K562 (cell line): ENCODE results near the gene ATP6V1G1. TPM values are rescaled to one million over a fixed set of nuclear protein-coding genes. Genes with fewer than 3 reads are reported as not detected.

Experiments
- ATAC-seq: fragments of 200-7000 bp; cut with Tn5 transposase; 3 replicates; pipeline ENCODE4 v1.9.1; 2020; ENCODE audit warnings: moderate library complexity
- BruUV-seq: library from RNA; stranded (reverse); fragments of 400-500 nt; replicated peaks from 2 replicates; lab custom pipeline; 2021; lab: Mats Ljungman, UMichigan
- CTCF ChIA-PET: fragments of 300-600 bp; formaldehyde crosslinking; extraction: SDS; loops from one replicate; lab custom pipeline; 2021; ENCODE audit warnings: low intra/inter-chr PET ratio; lab: Yijun Ruan, JAX
- POLR2A ChIA-PET: fragments of 300-600, 350-650 bp; sonication (Branson Sonifier 250); formaldehyde crosslinking; extraction: SDS; loops from one replicate; lab custom pipeline; 2021; ENCODE audit warnings: antibody characterized with exemption, inconsistent platforms; lab: Yijun Ruan, JAX
- DNase-seq, 4 experiments: peaks; one replicate each; pipeline versions ENCODE4 v3.0.0 to v3.0.0-alpha.2; 2011 to 2018; ENCODE audit warnings: low spot score in 3 of 4, mixed read lengths in 3 of 4; ENCODE audit errors: extremely low read depth in 1 of 4
- FAIRE-seq: peaks from 2 replicates; lab custom pipeline; 2011; peaks lifted over from hg19 to GRCh38; lab: Jason Lieb, UNC
- H2AFZ ChIP-seq: 2 replicates; pipeline ENCODE4 v1.6.0; 2011; ENCODE audit warnings: low read depth, low read length, control low read depth, inconsistent platforms
- H3K27ac ChIP-seq: fragments of 200-600 bp; 3 replicates; pipeline ENCODE4 v1.8.0; 2011; ENCODE audit warnings: low read depth, mild to moderate bottlenecking, control low read depth, inconsistent platforms, low read length, moderate library complexity, mixed read lengths; ENCODE audit errors: extremely low read depth
- H3K27me3 ChIP-seq, 2 experiments: fragments of 300-600 bp in 1 of 2; 2 replicates in 1 of 2; 3 replicates in 1 of 2; pipeline versions ENCODE4 v1.6.0 to v1.8.0; 2011; ENCODE audit warnings: inconsistent platforms in 2 of 2, low read length in 2 of 2, mild to moderate bottlenecking in 1 of 2, mixed read lengths in 1 of 2, moderate library complexity in 1 of 2; ENCODE audit not compliant: control insufficient read depth in 2 of 2, insufficient read depth in 2 of 2
- H3K36me3 ChIP-seq: fragments of 300-600 bp; 3 replicates; pipeline ENCODE4 v1.8.0; 2011; ENCODE audit warnings: mild to moderate bottlenecking, low read length, inconsistent platforms; ENCODE audit not compliant: control insufficient read depth, insufficient read depth
- H3K4me1 ChIP-seq, 2 experiments: fragments of 200-600 bp in 1 of 2; replicated peaks in 1 of 2; 2 replicates in 1 of 2; 3 replicates in 1 of 2; pipeline versions ENCODE4 v1.5.1 to v1.8.0; 2011; ENCODE audit warnings: inconsistent platforms in 2 of 2, low read length in 2 of 2, mild to moderate bottlenecking in 1 of 2, mixed read lengths in 1 of 2, moderate library complexity in 1 of 2; ENCODE audit not compliant: control insufficient read depth in 2 of 2, insufficient read depth in 2 of 2
- H3K4me2 ChIP-seq: 2 replicates; pipeline ENCODE4 v1.6.1; 2011; ENCODE audit warnings: low read length, control low read depth, inconsistent platforms, mixed read lengths; ENCODE audit not compliant: insufficient read depth
- H3K4me3 ChIP-seq: fragments of 200-600 bp; sonication (generic), shearing (Covaris generic); 2 replicates; pipeline ENCODE4 v1.5.1; 2016; ENCODE audit warnings: control low read depth, inconsistent platforms
- H3K79me2 ChIP-seq: fragments of 200-600 bp; 3 replicates; pipeline ENCODE4 v1.8.0; 2011; ENCODE audit warnings: low read length, inconsistent platforms; ENCODE audit not compliant: control insufficient read depth, insufficient read depth
- H3K9ac ChIP-seq, 2 experiments: 2 replicates each; pipeline versions ENCODE4 v1.6.0 to v1.6.1; 2011; ENCODE audit warnings: low read depth in 2 of 2, low read length in 2 of 2, control low read depth in 1 of 2, inconsistent platforms in 1 of 2, mild to moderate bottlenecking in 1 of 2, mixed read lengths in 1 of 2; ENCODE audit not compliant: insufficient read depth in 1 of 2
- H3K9me1 ChIP-seq: one replicate; pipeline ENCODE4 v1.6.0; 2011; ENCODE audit warnings: inconsistent platforms, mild to moderate bottlenecking, low read length, moderate library complexity; ENCODE audit not compliant: control insufficient read depth, insufficient read depth
- H3K9me3 ChIP-seq: replicated peaks from 2 replicates; pipeline ENCODE4 v1.5.1; 2011; ENCODE audit warnings: low read depth, low read length, inconsistent platforms; ENCODE audit not compliant: control insufficient read depth, insufficient read depth
- H4K20me1 ChIP-seq: replicated peaks from 2 replicates; pipeline ENCODE4 v1.6.1; 2011; ENCODE audit warnings: low read length, inconsistent platforms, mixed read lengths; ENCODE audit not compliant: control insufficient read depth, insufficient read depth
- DPF2 ChIP-seq: fragments of 450-650 bp; IDR thresholded peaks from 2 replicates; pipeline ENCODE4 v1.6.1; 2016
- EGR1 ChIP-seq: fragments of 450-650 bp; conservative IDR thresholded peaks from 2 replicates; pipeline ENCODE4 v1.6.1; 2017; ENCODE audit warnings: mild to moderate bottlenecking
- GATAD2A ChIP-seq: fragments of 450-650 bp; IDR thresholded peaks from 2 replicates; pipeline ENCODE4 v1.6.1; 2017
- PTTG1 ChIP-seq: fragments of 450-650 bp; IDR thresholded peaks from 2 replicates; pipeline ENCODE4 v1.6.1; 2016; ENCODE audit warnings: low read depth, mild to moderate bottlenecking, missing genetic modification characterization, missing compliant biosample characterization
- RFX7 ChIP-seq: fragments of 250-450 bp; sonication (Bioruptor Pico); IDR thresholded peaks from 2 replicates; pipeline ENCODE4 v1.5.1; 2021; ENCODE audit warnings: mild to moderate bottlenecking
- RNF219 ChIP-seq: fragments of 250-450 bp; sonication (Bioruptor Pico); IDR thresholded peaks from 2 replicates; pipeline ENCODE4 v1.5.0; 2022; ENCODE audit warnings: mild to moderate bottlenecking
- TSC22D4 ChIP-seq: fragments of 450-650 bp; IDR thresholded peaks from 2 replicates; pipeline ENCODE4 v1.6.1; 2016; ENCODE audit warnings: missing genetic modification characterization, missing biosample characterization, control low read depth
- ZNF217 ChIP-seq: sonication (generic); formaldehyde crosslinking; IDR thresholded peaks from 2 replicates; pipeline ENCODE4 v1.8.0; 2022; ENCODE audit warnings: mild to moderate bottlenecking, missing genetic modification reagents
- in situ Hi-C: fragments of 300-500 bp; cut with MboI; formaldehyde crosslinking; loops from 4 replicates; pipeline ENCODE4 v1.15.0; 2018; ENCODE audit warnings: inconsistent platforms, mixed read lengths
- intact Hi-C: fragments of 100-400 bp; cut with micrococcal nuclease; formaldehyde crosslinking; loops from 2 replicates; pipeline ENCODE4 v1.14.2; 2022
- polyA plus RNA-seq, 8 experiments: library from polyadenylated mRNA; depleted of rRNA in 4 of 8; stranded (reverse) in 5 of 8; unstranded in 3 of 8; fragments of >200 nt; fragmentation: Nextera tagmentation in 2 of 8; fragmentation: Illumina TruSeq in 1 of 8; extraction: Ambion mirVana in 2 of 8; extraction: Trizol in 1 of 8; gene quantifications; 2 replicates each; pipeline versions ENCODE4 v1.2.1 to v1.2.3, GENCODE V29; 2011 to 2014; ENCODE audit warnings: inconsistent platforms in 1 of 8, missing spikeins in 1 of 8
- total RNA-seq, 7 experiments: library from RNA; depleted of rRNA in 6 of 7; stranded (reverse); fragments of >200 nt in 6 of 7; fragmentation: Illumina TruSeq in 2 of 7; extraction: Trizol in 2 of 7; gene quantifications; 2 replicates each; pipeline versions ENCODE4 v1.2.1 to v1.2.3, GENCODE V29; 2011 to 2021; ENCODE audit warnings: low replicate concordance in 1 of 7
- TF ChIP-seq, protein P1 (sequence below): fragments of 450-650 bp; IDR thresholded peaks from 2 replicates; pipeline ENCODE4 v1.6.1; 2017; ENCODE audit warnings: antibody characterized with exemption, mild to moderate bottlenecking

ATP6V1G1 gene
- total and polyA plus RNA-seq, 9 of the 15 experiments (the other 6 are each of a cell fraction or from before 2014, with no cell fraction given), result 88.4 to 492 (median 193) TPM

DNA sequence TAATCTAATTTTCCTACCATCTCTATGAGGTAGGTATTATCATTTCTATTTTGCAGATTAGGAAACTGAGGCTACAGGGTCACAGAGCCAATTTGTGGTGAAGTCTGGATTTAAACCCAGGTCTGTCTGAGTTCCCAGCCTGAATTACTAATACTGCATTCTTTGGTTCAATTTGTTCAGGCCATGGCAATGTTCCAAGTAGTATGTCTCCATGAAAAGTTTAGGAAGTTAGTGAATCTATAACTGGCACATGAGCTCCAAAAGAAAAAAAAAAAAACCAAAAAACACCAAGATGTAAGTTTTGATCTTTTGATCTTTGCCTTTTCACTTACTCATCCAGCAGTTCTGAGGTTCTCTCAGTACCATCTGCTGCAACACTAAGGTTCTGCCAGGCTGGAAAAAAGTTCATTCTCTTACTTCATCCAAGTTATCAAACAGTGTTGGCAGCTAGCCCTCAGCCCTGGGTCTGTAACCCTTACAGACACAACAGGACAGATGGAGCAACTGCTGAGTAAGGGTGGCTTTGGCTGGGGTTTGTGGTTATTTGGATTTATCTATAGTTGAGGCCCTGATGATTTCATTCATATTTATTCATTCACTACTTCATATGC, 19.1 kb downstream of the ATP6V1G1 start:
- H3K4me3 ChIP-seq, result no peak overlapping the region
- peaks cover 6 to 9% of the 10 kb centered on the region in 2 experiments; a peak in 4 of 5 replicates for H3K4me1 ChIP-seq
- no peaks in the 10 kb centered on the region for H3K36me3 ChIP-seq
- H4K20me1 ChIP-seq, result no peaks in the 10 kb centered on the region
- ChIA-PET POLR2A (interaction anchor here (1.5 to 1.8 kb wide), 2 partner anchors 11 to 15 kb away, joined by 6 to 7 read pairs; no protein-coding TSS in a partner anchor), CTCF (no interaction called here)
- ATAC-seq (no peak), DNase-seq (no peak), FAIRE-seq (no peak)
- no peak overlapping the region for H3K9ac ChIP-seq
- no peak overlapping the region for H2AFZ ChIP-seq
- no peaks in the 10 kb centered on the region for H3K27me3 ChIP-seq
- in situ Hi-C loops (no loop called here), intact Hi-C loops (no loop called here)
- no peak overlapping the region for H3K27ac ChIP-seq
- H3K79me2 ChIP-seq, result peaks cover 13% of the 10 kb centered on the region
- no TSS peak for BruUV-seq
- H3K4me2 ChIP-seq, result no peak overlapping the region
- H3K9me3 ChIP-seq, result no peaks in the 10 kb centered on the region; the same call in 1 of the 2 replicates
- no peaks in the 10 kb centered on the region for H3K9me1 ChIP-seq
- TF ChIP-seq RFX7 (no peak), EGR1 (no peak), DPF2 (no peak), RNF219 (CRISPR knock-in tag) (no peak), ZNF217 (no peak), GATAD2A (no peak), PTTG1 (no peak), TSC22D4 (tag) (no peak)
- TF ChIP-seq, protein P1, sequence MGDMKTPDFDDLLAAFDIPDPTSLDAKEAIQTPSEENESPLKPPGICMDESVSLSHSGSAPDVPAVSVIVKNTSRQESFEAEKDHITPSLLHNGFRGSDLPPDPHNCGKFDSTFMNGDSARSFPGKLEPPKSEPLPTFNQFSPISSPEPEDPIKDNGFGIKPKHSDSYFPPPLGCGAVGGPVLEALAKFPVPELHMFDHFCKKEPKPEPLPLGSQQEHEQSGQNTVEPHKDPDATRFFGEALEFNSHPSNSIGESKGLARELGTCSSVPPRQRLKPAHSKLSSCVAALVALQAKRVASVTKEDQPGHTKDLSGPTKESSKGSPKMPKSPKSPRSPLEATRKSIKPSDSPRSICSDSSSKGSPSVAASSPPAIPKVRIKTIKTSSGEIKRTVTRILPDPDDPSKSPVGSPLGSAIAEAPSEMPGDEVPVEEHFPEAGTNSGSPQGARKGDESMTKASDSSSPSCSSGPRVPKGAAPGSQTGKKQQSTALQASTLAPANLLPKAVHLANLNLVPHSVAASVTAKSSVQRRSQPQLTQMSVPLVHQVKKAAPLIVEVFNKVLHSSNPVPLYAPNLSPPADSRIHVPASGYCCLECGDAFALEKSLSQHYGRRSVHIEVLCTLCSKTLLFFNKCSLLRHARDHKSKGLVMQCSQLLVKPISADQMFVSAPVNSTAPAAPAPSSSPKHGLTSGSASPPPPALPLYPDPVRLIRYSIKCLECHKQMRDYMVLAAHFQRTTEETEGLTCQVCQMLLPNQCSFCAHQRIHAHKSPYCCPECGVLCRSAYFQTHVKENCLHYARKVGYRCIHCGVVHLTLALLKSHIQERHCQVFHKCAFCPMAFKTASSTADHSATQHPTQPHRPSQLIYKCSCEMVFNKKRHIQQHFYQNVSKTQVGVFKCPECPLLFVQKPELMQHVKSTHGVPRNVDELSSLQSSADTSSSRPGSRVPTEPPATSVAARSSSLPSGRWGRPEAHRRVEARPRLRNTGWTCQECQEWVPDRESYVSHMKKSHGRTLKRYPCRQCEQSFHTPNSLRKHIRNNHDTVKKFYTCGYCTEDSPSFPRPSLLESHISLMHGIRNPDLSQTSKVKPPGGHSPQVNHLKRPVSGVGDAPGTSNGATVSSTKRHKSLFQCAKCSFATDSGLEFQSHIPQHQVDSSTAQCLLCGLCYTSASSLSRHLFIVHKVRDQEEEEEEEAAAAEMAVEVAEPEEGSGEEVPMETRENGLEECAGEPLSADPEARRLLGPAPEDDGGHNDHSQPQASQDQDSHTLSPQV, result no peak
